ENCODE data around the gene ADAMTSL1.

GRCh38 chr9:18499062-18499461 is 25.1 kb downstream of the ADAMTSL1 start:
- TF ChIP-seq, protein P1, sequence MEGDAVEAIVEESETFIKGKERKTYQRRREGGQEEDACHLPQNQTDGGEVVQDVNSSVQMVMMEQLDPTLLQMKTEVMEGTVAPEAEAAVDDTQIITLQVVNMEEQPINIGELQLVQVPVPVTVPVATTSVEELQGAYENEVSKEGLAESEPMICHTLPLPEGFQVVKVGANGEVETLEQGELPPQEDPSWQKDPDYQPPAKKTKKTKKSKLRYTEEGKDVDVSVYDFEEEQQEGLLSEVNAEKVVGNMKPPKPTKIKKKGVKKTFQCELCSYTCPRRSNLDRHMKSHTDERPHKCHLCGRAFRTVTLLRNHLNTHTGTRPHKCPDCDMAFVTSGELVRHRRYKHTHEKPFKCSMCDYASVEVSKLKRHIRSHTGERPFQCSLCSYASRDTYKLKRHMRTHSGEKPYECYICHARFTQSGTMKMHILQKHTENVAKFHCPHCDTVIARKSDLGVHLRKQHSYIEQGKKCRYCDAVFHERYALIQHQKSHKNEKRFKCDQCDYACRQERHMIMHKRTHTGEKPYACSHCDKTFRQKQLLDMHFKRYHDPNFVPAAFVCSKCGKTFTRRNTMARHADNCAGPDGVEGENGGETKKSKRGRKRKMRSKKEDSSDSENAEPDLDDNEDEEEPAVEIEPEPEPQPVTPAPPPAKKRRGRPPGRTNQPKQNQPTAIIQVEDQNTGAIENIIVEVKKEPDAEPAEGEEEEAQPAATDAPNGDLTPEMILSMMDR (IDR thresholded peaks at IDR 0.05) = no peak
- no peak for TF ChIP-seq ZFX (IDR thresholded peaks at IDR 0.05; ENCODE audit: borderline replicate concordance)

All from 22Rv1 (cell line).